Astrocyte of the spinal cord (primary cell): ENCODE results near the gene PLEKHG5.
A peak's percentile ranks its signal among the peaks of the same experiment; 100 is the strongest.

Source experiments
- DNase-seq: peaks from one replicate; pipeline ENCODE4 v3.0.0; 2011; ENCODE audit warnings: low read depth, low spot score
- H3K4me3 ChIP-seq: 2 replicates; pipeline ENCODE4 v1.5.1; 2011; ENCODE audit warnings: low read depth, mild to moderate bottlenecking, low read length, moderate library complexity
- in situ Hi-C: cut with HindIII; loops from 2 replicates; pipeline ENCODE4 v1.10.0; 2017; ENCODE audit warnings: low sequenced_read_pairs
- TF ChIP-seq, protein P1 (sequence below): IDR thresholded peaks from 2 replicates; pipeline ENCODE4 v1.5.1; 2012; ENCODE audit warnings: low read depth, mild to moderate bottlenecking, low read length, inconsistent platforms

Gene PLEKHG5

DNA sequence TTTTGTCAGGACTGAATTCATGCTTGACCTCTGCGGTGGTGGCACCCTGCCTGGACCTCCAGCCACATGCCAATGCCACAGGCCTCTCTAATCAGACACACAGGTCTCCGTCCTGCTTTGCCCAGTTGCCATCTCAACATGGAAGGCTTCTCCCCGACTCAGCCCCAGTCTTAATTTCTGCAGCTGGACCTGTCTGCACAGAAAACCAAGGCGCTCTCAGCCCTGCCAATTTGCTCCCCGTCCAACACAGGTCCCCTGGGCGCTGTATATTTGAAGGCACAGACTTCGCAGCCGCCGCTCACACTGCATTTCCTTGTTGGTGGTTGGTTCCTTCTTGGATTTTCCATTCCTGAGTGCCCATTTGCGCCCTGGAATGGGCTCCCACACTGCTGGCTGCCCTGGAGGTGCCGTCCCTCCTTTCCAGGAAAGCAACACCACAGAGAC lies 28.0 kb upstream of the PLEKHG5 start:
- H3K4me3 ChIP-seq = peak overlapping the region; percentile 1
- DNase-seq = no peak
- TF ChIP-seq, protein P1, sequence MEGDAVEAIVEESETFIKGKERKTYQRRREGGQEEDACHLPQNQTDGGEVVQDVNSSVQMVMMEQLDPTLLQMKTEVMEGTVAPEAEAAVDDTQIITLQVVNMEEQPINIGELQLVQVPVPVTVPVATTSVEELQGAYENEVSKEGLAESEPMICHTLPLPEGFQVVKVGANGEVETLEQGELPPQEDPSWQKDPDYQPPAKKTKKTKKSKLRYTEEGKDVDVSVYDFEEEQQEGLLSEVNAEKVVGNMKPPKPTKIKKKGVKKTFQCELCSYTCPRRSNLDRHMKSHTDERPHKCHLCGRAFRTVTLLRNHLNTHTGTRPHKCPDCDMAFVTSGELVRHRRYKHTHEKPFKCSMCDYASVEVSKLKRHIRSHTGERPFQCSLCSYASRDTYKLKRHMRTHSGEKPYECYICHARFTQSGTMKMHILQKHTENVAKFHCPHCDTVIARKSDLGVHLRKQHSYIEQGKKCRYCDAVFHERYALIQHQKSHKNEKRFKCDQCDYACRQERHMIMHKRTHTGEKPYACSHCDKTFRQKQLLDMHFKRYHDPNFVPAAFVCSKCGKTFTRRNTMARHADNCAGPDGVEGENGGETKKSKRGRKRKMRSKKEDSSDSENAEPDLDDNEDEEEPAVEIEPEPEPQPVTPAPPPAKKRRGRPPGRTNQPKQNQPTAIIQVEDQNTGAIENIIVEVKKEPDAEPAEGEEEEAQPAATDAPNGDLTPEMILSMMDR = no peak
- in situ Hi-C loops = no loop called here

DNA sequence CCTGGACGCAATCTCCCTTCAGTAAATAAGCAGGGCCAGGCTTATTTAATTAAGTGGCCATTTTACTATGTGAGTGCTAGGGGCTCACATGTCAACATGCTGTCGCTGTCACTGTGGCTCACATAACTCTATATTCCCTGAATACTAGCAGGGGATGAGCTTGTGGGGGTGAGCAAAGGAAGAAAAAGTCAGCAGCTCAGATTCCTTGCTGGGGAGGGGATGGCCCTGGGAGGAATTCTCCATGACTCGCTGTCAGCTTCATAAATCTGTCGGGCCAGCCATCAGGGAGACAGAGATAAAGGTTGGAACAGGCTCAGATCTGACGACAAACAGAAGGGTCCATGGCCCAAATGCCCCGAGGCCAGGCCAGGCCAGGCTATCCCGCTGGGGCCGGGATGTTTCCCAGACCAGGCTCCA lies 26.0 kb upstream of the PLEKHG5 start:
- DNase-seq = no peak
- H3K4me3 ChIP-seq = no peak overlapping the region
- in situ Hi-C loops = no loop called here
- TF ChIP-seq, protein P1 = no peak

DNA sequence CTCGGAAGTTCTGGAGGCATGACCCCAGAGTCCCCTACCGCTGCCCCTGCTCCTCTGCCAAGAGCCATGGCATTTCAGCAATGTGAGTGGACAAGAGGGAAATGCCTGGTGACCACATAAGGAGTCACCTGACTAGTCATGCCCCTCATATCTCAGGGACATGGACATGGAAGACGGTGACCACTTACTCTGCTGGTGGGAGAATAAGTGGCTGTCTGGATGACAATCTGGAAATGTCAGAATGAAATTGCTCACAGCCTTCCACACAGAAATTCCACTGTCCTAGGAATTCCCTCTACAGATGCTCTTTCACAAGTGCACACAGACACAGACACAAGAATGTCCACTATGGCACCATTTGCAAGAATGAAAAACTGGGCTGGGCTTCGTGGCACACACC lies 24.3 kb upstream of the PLEKHG5 start:
- H3K4me3 ChIP-seq = no peak overlapping the region
- no peak for DNase-seq

DNA sequence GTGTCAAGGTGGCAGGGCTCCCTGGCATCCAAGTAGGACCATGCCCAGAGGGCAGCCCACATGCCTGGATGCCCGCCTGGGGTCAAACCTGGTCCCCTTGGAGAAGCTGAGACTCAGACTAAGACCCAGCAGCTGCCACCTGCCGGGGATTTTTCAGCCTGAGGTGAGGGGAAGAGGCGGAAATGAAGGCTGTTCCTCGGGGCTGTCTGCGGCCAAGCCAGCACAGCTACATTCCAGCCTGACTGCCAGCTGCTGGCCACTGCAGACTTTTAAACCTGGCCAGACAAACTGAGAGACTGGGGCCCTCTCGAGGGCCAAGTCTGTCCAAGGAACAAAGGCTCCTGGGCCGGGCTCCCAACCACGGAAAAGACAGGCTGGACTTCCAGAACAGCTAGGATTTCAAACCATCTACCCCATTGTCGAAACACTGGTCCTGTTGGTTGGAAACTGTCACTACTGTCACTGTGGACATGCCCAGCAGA lies 21.9 kb upstream of the PLEKHG5 start:
- DNase-seq = peak; percentile 39
- in situ Hi-C loops = no loop called here
- TF ChIP-seq, protein P1 = peak; percentile 2
- H3K4me3 ChIP-seq = no peak overlapping the region

More for the DNA sequence above, 24.3 kb upstream of the PLEKHG5 start:
- in situ Hi-C loops = no loop called here
- TF ChIP-seq, protein P1 = no peak

DNA sequence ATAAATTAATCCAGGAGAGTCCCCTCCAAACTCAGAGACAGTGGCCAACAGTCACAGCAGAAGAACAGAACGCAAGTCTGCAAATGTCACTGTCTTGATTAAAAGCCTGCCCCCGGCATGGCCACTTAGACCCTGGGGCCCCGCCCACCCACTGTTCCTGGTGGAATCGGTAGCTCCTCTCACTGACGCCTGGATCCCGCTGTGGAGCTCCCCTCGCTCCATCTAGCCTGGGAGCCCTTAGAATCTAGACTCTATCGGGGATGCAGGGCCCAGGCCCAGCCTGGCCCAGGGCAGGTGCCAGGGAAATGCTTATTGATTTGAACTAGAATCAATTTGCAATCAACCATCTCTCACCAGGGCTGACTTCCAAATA lies 21.4 kb upstream of the PLEKHG5 start:
- DNase-seq = no peak
- TF ChIP-seq, protein P1 = no peak
- H3K4me3 ChIP-seq = no peak overlapping the region
- in situ Hi-C loops = no loop called here

DNA sequence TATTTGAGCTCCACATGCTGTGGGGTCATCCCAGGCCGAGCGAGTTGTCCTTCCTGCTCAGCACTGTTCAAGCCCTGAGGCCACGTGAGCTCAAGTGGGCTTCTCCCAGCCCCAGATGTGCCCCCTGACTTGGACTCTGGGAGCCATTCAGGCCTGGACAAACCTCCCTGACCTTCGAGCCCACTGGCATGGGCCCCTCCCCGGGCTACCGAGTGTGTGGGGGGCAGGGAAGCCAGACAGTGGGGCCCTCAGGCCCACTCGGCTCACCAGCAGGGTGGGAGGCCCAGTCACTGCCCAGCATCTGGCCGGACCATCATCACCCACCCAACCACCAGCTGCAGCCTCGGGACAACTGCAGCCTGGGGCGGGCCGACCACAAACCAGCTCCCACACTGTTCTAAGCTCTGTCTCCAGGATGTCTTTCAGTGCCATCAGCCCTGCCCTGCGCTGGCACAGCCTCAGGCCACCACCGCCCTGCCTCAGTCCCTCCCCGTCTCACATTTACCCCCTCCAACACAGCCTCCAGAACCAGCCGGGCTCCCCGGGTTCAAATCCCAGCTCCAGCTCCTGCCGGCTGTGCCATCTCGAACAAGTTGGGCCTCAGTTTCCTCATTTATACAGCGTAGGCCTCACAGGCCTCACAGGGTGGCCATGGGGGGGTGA lies 20.9 kb upstream of the PLEKHG5 start:
- in situ Hi-C loops = no loop called here
- no peak for DNase-seq
- H3K4me3 ChIP-seq = no peak overlapping the region
- TF ChIP-seq, protein P1 = no peak
